Glutamatergic neuron (in vitro differentiated cells): ENCODE results near the gene NKIRAS2. TPM values are rescaled to one million over a fixed set of nuclear protein-coding genes. Genes with fewer than 3 reads are reported as not detected.
A peak's percentile ranks its signal among the peaks of the same experiment; 100 is the strongest.

ENCODE experiments used
- DNase-seq: peaks from one replicate; pipeline ENCODE4 v3.0.0; 2022
- H3K27ac Mint-ChIP-seq: one replicate; pipeline ENCODE4 v1.8.0; 2020; ENCODE audit warnings: mild to moderate bottlenecking, mixed read lengths, inconsistent platforms; ENCODE audit not compliant: unreplicated experiment
- H3K27me3 Mint-ChIP-seq: one replicate; pipeline ENCODE4 v1.8.0; 2020; ENCODE audit warnings: mild to moderate bottlenecking, moderate library complexity, mixed read lengths, inconsistent platforms; ENCODE audit not compliant: unreplicated experiment
- H3K36me3 Mint-ChIP-seq: one replicate; pipeline ENCODE4 v1.8.0; 2020; ENCODE audit warnings: mild to moderate bottlenecking, mixed read lengths, inconsistent platforms; ENCODE audit not compliant: unreplicated experiment
- H3K4me1 Mint-ChIP-seq: one replicate; pipeline ENCODE4 v1.8.0; 2020; ENCODE audit warnings: mild to moderate bottlenecking, low read depth, mixed read lengths, inconsistent platforms; ENCODE audit not compliant: unreplicated experiment
- H3K4me3 Mint-ChIP-seq: one replicate; pipeline ENCODE4 v1.8.0; 2020; ENCODE audit warnings: mild to moderate bottlenecking, mixed read lengths, inconsistent platforms; ENCODE audit not compliant: unreplicated experiment
- H3K9me3 Mint-ChIP-seq: one replicate; pipeline ENCODE4 v1.8.0; 2020; ENCODE audit warnings: mild to moderate bottlenecking, moderate library complexity, mixed read lengths, inconsistent platforms; ENCODE audit not compliant: unreplicated experiment
- CTCF ChIP-seq: fragments of 200-600 bp; sonication (generic); IDR thresholded peaks from one replicate; pipeline ENCODE4 v1.5.0; 2021; ENCODE audit not compliant: partially characterized antibody, unreplicated experiment
- total RNA-seq: library from RNA; stranded (reverse); fragmentation: NEBNext Ultra II Directional; extraction: Animal tissue kit (Norgen Biotek cat#: 25700); gene quantifications from one replicate; pipeline ENCODE4 v1.2.1, GENCODE V29; 2021; ENCODE audit not compliant: unreplicated experiment

The NKIRAS2 gene
- total RNA-seq, 1 donor from 2014 or later = 88.8 TPM

- H3K4me1 Mint-ChIP-seq = peaks cover 3% of the 10 kb centered on the region
- no peak overlapping the region for H3K4me3 Mint-ChIP-seq
- peaks cover 9% of the 10 kb centered on the region for H3K27me3 Mint-ChIP-seq
- no peaks in the 10 kb centered on the region for H3K36me3 Mint-ChIP-seq
- no peak for DNase-seq
- no peak overlapping the region for H3K27ac Mint-ChIP-seq
- peaks cover 1% of the 10 kb centered on the region for H3K9me3 Mint-ChIP-seq
- TF ChIP-seq CTCF = no peak
Observed at GRCh38 chr17:42062681-42063080, 42.8 kb downstream of the NKIRAS2 start.

DNA sequence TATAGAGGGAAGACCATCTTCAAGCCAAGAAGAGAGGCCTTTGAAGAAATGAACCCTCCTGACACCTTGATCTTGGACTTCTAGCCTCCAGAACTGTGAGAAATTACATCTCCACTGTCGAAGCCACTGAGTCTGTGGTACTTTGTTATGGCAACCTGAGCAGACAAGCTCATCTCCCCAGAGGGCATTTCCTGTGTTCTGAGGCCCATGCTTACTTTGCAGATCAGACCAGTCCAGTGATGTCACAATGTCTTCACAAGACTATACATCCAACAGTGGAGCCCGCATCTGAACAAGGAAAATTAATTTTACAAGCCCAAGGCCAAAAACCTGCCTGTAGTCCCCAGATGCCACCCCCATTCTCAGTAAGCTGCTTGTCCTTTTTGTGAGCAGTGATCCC lies 45.3 kb downstream of the NKIRAS2 start:
- no peaks in the 10 kb centered on the region for H3K36me3 Mint-ChIP-seq
- TF ChIP-seq CTCF = no peak
- DNase-seq = no peak
- H3K4me3 Mint-ChIP-seq = no peak overlapping the region
- peaks cover 7% of the 10 kb centered on the region for H3K27me3 Mint-ChIP-seq
- H3K4me1 Mint-ChIP-seq = peaks cover 3% of the 10 kb centered on the region
- peaks cover 1% of the 10 kb centered on the region for H3K9me3 Mint-ChIP-seq
- no peak overlapping the region for H3K27ac Mint-ChIP-seq

- Mint-ChIP-seq H3K9me3 (no peaks in the 10 kb centered on the region), H3K27ac (no peak overlapping the region), H3K27me3 (peaks cover 4% of the 10 kb centered on the region), H3K36me3 (no peaks in the 10 kb centered on the region), H3K4me1 (no peaks in the 10 kb centered on the region), H3K4me3 (no peak overlapping the region)
- peak; percentile 94 for TF ChIP-seq CTCF
- DNase-seq = peak; percentile 85
Observed at GRCh38 chr17:42067371-42068091, 47.6 kb downstream of the NKIRAS2 start.

- no peaks in the 10 kb centered on the region for H3K9me3 Mint-ChIP-seq
- H3K36me3 Mint-ChIP-seq = no peaks in the 10 kb centered on the region
- H3K27ac Mint-ChIP-seq = no peak overlapping the region
- peaks cover 14% of the 10 kb centered on the region for H3K27me3 Mint-ChIP-seq
- DNase-seq = no peak
- no peaks in the 10 kb centered on the region for H3K4me1 Mint-ChIP-seq
- no peak for TF ChIP-seq CTCF
- H3K4me3 Mint-ChIP-seq = no peak overlapping the region
Observed at GRCh38 chr17:42068979-42069378, 49.1 kb downstream of the NKIRAS2 start.

DNA sequence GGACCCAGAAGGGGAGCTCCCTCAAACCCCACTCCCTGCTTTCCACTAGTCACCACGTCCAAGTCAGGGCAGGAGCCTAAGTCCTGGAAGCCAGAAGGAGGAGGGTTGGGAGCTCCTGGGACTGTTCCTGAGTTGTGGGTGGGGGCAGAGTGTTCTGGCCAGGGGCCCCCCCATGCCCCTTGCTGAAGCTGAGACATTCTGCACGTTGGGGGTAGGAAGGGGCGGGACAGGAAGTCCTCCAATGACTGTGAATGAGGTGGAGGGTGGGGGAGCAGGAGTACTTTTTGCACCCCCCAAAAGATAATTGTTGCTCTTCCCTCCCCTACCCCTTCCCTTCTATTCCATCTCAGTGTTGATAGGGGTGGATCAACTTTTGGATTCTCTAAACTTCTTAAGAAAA lies 51.9 kb downstream of the NKIRAS2 start:
- no peak for TF ChIP-seq CTCF
- H3K27me3 Mint-ChIP-seq = peaks cover 17% of the 10 kb centered on the region

More for the DNA sequence above, 51.9 kb downstream of the NKIRAS2 start:
- H3K4me1 Mint-ChIP-seq = no peaks in the 10 kb centered on the region
- H3K27ac Mint-ChIP-seq = no peak overlapping the region
- H3K4me3 Mint-ChIP-seq = no peak overlapping the region
- no peaks in the 10 kb centered on the region for H3K36me3 Mint-ChIP-seq
- H3K9me3 Mint-ChIP-seq = no peaks in the 10 kb centered on the region
- DNase-seq = no peak
